ENCODE measurements around the gene USP7.
"Not testable (repeated sequence)": the region's sequence is repeated elsewhere in the genome, so short reads cannot be mapped to it uniquely, and the experiment has no call there.

USP7 gene

DNA sequence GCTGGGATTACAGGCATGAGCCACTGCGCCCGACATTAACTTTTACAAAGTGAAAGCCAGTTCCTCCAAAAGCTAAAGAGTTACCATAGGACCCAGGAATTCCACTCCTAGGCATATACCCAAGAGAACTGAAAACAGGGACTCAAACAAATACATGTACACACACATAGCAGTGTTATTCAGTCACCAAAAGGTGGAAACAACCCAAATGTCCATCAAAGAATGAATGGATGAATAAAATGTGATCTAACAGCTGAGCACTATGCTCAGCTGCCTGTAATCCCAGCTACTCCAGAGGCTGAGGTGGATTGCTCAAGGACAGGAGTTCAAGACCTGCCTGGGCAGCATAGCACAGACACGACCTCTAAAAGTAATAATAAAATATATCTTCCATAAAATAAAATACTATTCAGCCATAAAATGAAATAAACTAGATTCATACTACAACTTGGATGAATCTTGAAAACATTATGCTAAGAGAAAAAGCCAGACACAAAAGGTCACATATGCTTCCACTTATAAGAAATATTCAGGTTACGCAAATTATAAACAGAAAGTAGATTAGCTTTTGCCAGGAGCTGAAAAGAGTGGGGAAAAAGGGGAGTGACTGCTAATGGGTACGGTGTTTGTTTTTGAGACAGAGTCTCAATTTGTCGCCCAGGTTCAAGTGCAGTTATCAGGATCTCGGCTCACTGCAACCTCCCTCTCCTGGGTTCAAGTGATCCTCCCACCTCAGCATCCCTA, 9.3 kb upstream of the USP7 start:
- no peak for DNase-seq (ENCODE audit: low read depth in 2 of 2)

DNA sequence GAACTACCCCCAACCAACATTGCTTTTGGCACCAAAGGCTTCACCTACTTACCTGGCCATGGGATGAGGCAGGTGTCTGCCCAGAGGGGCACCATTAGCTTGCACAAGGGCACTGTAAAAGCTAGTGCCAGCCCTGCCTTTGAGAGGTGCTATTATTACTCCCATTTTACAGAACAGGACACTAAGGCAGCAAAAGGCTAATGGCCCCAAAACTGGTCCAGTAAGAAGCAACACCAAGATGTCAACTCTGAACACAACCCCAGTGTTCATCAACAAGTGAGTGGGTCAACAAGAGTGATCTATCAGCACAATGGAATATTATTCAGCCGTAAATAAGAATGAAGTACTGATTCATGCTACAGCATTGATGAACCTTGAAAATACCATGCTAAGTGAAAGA, 7.7 kb upstream of the USP7 start:
- no peak for DNase-seq (ENCODE audit: low read depth in 2 of 2)

DNA sequence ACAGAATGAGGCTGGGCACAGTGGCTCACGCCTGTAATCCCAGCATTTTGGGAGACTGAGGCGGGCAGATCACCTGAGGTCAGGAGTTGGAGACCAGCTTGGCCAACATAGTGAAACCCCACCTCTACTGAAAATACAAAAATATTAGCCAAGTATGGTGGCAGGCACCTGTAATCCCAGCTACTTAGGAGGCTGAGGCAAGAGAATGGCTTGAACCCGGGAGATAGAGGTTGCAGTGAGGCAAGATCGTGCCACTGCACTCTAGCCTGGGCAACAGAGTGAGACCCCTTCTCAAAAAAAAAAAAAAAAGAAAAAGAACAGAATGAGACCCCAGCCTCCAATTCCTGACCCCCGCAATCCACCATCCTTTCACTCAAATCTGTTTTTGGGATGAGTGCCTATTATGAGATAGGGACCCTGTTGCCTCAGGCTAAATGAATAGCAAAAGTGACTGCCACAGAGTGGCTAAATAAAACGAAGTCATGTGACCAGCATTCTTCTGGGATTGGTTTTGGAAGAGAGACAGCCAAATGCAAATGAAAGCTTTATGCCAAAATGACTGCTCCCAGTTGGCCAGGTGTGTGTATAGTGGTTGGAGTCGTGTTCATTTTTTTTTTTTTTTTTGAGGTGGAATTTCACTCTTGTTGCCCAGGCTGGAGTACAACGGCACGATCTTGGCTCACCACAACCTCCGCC, 5.6 kb upstream of the USP7 start:
- not testable (repeated sequence) for DNase-seq (ENCODE audit: low read depth in 2 of 2)

DNA sequence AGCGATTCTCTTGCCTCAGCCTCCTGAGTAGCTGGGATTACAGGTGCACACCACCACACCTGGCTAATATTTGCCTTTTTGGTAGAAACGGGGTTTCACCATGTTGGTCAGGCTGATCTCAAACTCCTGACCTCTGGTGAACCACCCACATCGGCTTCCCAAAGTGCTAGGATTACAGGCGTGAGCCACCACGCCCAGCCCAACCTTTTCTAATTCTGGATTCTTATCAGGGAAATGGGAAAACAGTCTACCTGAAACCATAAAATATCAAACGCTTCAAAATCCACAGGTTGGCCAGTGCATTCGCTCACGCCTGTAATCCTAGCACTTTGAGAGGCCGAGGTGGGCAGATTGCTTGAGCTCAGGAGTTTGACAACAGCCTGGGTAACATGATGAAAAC, 4.3 kb upstream of the USP7 start:
- DNase-seq (ENCODE audit: low read depth in 2 of 2): not testable (repeated sequence)

DNA sequence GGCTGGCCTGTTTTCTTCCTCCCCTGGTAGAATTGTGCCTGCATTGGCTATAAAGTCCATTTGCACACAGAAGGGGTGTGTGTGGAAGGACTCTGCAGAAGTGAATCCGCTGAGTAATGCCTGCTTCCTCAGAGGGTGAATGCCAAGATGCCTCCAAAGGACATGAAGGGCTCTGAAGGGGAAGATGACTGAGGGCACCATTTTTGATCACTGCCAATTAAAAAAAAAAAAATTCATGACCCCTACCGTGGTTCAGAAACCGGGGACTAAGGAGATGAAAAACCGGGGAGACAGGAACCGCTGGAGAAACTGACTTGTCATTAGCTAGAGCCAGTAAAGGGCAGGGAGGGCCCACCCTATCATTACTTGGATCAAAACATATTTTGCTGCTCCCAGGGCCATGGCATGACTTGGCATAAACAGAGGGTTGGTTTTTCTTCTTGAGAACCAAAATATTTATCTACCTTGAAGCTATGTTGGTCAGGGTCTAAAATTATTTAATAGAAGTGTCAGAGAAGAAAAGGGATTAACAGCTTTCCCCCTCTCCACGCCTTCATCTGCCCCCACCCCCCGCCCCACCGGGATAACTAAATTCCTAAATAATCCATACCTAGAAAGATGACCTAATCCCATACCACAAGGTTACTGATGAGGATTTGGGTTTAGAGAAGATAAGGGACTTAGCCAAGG, 3.6 kb upstream of the USP7 start:
- no peak for DNase-seq (ENCODE audit: low read depth in 2 of 2)

DNA sequence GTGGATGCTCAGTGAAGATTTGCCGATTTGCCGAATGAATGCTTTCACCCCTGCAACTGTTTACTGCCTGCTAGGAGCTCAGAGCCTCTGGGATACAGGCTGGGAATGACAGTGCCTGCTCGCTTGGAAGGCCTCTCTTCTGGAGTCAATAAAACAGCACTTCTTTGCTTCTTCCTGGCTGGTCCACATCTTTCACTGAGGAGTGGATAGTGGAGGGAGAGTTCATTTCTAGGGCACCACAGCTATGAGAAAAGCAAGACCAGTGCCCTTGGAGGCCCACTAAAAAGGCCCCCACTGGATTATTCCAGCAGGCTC, 3.1 kb upstream of the USP7 start:
- DNase-seq (ENCODE audit: low read depth in 2 of 2): no peak

DNA sequence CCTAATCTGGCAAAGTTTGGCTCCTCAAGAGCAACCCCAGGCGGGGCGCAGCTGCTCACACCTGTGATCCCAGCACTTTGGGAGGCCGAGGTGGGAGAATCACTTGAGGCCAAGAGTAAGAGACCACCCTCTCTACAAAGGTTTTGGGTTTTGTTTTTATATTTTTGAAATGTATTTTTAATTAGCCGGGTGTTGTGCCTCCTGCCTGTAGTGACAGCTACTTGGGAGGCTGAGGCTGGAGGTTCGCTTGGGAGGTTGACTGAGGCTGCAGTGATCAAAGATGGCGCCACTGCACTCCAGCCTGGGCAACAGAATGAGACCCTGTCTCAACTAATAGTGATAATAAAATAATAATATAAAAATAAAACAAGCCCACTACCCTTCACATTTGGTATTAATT, 756 bp upstream of the USP7 start:
- no peak for DNase-seq (ENCODE audit: low read depth in 2 of 2)

DNA sequence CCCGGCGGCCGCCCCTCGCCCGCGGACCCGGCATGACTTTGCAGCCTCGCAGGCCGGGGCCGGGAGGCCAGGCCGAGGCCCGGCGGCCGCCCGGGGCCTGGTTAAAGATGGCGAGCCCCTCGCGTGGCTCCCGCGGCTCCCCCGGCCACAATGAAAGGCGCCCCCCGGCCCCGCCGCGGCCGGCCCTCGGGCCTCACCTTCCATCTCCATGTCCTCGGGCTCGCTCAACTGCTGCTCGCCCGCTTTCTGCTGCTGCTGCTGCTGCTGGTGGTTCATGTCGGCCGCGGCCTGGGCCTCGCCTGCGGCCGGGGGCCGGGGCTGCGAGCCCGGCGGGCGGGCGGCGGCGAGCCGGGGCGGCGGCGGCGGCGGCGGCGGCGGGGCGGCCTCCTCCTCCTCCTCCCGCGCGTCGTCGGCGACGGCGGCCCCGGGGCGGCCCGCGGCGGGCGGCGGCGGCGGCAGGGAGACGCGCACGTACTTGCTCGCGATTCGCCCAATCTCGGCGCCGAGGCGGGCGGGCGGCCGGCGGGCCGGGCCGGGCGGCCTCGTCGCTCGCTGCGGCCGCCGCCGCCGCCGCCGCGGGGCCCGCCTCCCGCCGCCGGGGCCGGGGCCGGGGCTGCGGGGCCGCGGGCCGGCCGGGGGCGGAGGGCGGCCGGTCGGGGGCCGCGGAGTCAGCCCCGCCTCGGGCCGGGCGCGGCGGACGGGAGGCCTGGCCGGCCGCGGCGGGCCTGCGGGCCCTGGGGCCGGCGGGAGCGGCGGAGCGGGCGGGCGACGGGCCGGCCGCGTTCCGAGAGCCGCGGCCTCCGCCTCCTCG, 491 bp downstream of the USP7 start:
- DNase-seq (ENCODE audit: low read depth in 2 of 2): no peak

DNA sequence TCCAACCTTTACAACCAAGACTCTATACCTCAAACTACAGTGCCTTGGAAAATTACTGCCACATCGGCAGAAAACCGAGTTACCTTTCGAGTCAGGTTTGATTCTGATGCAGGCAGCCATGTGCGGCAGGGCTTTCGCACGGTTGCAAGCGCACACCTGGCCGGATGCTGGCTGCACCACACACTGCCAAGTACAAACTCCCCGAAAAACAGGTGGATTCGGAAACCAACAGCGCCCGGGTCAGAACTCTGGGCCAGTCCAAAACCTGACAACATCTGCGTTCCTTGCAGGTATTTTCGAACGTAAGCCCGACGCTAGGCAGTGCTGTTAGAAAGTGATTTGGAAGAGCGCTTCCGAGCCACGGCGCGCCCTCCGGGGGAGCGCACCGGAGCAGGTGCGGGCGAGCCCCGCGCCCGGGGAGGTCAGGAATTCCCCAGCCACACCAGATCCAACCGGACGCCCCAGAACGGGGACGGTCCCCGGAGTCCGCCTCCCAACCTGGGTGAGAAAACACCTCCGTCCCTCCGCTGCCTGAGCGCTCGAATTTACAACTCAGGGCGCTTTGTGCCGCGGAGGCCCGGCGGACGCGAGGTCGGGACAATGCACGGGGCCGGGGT, 1.2 kb downstream of the USP7 start:
- DNase-seq (ENCODE audit: low read depth in 2 of 2): peak in 1 of 2 donors; percentile 12

DNA sequence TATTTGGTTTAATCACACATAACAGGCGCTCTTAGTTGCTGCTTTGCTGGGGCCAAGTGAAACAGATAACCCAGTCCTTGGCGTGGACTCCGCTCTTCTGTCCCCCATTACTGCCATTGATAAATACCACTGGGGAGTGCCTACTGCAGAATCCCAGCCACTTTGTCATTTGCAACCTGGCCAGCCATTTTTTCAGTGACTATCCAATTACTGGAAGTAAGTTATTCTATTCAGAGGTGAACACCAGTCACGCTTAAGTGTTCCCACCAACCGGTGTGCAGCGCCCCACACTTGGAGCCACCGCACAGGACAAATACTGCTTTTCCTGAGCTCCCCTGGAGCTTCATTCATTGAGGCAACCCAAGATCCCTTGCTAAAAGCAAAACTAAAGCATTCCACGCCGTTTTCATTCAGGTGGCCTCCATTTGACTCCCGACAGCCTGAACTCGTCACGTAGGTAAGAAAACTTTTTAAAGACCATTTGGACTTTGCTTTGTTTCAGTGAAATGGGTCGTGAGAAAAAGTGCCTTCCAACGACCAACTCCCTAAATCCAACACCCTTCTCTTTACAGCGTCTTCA, 1.8 kb downstream of the USP7 start:
- no peak for DNase-seq (ENCODE audit: low read depth in 2 of 2)

DNA sequence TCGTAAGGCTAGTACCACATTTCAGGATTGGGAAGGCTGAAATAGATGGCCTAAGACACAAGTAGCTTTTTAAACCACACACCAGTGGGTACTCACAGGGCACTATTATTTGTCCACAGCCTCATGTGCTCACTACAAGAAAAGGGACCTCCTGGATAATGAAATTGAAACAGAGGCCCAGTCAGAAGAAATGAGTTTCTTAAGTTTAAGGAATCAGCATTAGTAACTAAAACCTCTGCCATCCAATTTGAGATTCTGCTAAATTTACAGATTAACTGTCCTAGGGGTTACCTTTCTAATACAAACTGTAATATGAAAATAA, 3.0 kb downstream of the USP7 start:
- DNase-seq (ENCODE audit: low read depth in 2 of 2): no peak

DNA sequence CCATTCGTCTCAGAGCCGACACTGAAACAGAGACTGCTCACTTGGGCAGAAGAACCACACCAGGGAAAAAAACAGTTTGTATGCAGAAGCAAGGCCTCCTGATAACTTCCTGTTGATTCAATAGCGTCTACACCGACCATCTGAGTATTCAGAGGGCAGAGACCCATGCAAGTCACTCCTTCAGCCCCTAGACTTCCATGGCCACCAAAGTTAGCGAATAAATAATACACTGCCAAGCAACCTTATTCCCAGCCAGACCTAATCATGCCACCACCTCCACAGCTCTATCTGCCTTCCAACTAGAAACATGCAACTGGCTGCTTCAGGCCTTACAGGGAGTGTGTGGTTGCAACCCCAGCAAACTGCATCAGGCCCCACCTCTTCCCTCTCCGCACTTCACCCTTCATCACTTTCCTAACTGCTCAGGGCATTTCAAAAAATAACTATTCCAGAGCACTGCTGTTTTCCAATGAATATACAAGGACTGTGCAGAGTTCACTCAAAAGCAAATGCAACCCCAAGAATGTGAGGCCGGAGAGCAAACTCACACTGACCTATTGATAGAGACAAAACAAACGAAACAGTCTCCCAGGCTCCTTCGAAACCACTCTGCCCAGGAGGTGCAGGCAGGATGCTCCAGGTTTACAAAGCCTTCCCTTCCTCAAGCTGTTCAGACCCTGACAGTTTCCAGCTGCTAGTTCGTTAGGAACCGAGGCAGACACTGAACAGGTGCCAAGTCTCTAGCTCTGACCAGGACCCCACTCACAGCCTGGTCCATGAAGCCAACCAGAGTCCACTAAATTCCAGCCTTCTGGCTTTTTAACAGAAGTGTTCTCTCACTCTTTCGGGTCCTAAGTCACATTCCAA, 3.6 kb downstream of the USP7 start:
- no peak for DNase-seq (ENCODE audit: low read depth in 2 of 2)

DNA sequence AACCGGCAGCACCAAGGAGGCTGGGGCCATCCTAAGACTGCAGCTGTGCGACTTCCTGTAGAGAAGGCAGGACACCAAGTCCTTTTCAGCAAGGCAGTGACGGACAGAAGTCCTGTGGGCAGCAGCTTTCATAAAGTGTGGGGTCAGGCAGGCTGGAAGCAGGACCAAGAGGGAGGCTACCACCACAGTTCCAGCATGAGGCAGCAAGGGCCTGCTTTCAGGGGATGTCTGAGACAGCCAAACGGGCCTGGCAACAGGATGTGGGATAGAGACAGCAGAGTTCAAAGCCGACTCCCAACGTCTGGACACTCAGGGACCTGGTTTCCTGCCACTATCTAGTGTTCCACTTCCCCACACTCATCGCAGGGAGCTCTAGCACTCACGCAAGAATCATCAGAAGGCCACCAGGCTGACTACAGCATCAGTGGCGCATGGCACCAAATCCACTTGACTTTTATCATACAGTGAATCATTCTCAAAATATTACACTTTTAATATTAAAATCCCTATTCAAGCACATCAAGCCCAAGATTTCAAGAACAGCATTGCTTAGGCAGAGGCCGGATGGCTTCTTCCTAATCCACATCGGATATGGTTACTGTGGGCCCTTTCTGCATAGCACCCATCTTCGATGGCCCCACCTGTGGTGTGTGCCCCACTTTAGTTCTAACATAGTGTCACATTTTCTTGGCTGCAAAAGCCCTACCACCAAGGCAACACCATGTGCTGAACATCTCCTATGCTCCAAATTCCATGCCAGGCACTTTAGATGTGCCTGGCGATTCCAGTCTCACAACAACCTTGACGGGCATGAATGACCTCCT, 5.2 kb downstream of the USP7 start:
- no peak for DNase-seq (ENCODE audit: low read depth in 2 of 2)

DNA sequence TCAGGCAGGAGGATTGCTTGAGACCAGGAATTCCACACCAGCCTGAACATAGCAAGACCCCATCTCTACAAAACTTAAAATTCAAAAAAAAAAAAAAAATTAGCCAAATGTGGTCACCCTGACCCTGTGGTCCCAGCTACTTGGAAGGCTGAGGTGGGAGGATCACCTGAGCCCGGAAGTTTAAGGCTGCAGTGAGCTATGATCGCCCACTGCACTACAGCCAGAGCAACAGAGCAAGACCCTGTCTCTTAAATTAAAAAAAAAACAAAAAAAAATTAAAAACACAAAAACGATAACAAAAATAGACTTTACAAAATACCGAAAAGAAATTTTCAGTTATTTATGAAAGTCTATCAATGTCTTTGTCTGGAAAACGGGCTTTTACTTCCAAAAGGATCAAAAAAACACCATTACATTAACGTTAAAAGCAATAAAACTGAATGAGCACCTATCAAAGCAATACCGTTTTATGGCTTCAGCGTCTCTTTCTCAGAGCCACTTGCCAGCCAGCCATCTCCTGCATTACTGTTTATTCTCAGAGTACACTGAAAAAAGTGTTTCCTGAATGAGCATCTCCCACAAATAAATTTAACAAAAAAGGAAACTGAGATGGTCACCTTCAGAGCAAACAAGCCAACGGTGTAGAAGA, 6.1 kb downstream of the USP7 start:
- DNase-seq (ENCODE audit: low read depth in 2 of 2): no peak

DNA sequence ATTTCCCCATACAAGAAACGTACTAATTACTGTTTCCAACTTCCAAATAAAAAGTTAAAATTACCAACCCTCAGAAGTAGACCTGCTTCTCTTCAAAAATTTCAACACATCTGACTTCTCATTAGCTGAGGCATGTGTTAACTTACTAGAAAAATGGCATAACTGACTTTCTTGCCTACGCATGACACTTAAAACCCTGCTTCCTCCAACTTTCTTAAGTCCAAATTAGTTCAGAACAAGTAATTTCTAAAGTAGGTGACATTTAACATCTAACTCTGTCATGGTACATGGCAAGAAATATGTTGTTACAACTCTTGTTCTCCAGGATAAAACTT, 6.7 kb downstream of the USP7 start:
- DNase-seq (ENCODE audit: low read depth in 2 of 2): no peak

DNA sequence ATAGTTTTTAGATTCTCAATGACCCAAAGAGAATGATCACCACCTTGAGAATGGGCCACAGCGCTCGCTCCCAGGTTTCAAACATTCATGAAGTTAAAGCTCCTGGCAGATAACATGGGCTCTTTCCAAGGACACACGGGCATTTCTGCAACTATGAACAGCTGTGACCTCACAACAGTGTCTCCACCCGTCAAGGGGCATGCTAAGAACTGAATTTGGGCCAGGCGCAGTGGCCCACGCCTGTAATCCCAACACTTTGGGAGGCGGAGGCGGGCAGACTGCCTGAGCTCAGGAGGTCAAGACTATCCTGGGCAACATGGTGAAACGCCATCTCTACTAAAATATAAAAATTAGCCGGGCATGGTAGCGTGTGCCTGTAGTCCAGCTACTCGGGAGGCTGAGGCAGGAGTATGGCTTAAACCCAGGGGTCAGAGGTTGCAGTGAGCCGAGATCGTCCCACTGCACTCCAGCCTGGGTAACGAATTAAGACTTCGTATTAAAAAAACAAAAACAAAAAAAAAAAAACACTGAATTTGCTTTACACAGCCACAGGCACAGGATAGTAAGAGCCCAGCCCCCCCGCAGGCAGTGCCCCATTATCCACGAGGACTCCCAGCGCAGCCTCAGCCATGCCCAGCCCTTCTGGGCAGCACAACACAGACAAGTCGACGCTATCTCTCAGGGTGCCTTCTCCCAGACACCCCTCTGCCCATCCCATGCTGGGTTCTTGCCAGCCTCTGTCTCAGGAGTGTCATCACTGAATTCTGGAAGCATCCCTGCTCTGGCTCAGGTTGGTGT, 7.2 kb downstream of the USP7 start:
- DNase-seq (ENCODE audit: low read depth in 2 of 2): no peak

DNA sequence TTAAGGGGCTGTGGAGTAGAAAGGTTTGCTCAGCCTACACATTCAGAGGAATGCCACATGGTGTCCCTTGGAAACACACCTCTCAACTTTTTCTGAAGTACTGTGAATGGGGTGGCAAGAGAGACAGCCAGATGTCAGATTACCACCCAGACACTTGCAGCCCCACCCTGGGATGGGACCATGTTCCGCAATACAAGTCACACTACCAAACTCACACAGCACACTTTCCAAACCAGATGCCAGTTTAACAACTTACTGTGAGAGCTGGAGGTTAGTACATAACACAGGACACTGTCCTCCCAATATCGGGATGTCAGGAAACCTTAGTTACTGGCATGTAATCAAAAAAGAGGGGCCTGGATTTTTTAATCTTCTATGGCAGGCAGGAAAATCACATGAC, 7.9 kb downstream of the USP7 start:
- no peak for DNase-seq (ENCODE audit: low read depth in 2 of 2)

DNA sequence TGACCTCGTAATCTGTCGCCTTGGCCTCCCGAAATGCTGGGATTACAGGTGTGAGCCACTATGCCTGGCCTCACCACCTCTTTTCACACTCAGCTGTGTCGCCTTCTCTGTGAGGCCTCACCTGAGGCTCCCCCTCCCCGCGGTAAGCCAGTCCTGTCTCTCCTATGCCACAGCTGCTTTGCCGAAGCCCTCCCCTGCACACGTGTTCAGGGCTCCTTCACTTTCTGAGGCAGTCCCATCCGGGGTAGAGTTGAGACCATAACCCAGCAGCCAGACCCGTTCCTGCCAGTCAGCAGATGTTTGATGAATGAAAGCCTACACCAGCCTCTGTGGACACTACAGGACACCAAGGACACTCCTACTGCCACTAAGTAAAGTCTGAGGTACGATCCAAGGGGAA, 10.6 kb downstream of the USP7 start:
- DNase-seq (ENCODE audit: low read depth in 2 of 2): no peak
